GM12873 (cell line): Measurements from ENCODE around the gene HSD11B2.

Source experiments
- TF ChIP-seq, protein P1 (sequence below): IDR thresholded peaks from 2 replicates; pipeline ENCODE4 v1.5.1; 2012; ENCODE audit warnings: low read depth, mild to moderate bottlenecking, moderate library complexity, low read length, control low read depth; ENCODE audit not compliant: insufficient read depth; ENCODE audit errors: missing control alignments

HSD11B2 gene

DNA sequence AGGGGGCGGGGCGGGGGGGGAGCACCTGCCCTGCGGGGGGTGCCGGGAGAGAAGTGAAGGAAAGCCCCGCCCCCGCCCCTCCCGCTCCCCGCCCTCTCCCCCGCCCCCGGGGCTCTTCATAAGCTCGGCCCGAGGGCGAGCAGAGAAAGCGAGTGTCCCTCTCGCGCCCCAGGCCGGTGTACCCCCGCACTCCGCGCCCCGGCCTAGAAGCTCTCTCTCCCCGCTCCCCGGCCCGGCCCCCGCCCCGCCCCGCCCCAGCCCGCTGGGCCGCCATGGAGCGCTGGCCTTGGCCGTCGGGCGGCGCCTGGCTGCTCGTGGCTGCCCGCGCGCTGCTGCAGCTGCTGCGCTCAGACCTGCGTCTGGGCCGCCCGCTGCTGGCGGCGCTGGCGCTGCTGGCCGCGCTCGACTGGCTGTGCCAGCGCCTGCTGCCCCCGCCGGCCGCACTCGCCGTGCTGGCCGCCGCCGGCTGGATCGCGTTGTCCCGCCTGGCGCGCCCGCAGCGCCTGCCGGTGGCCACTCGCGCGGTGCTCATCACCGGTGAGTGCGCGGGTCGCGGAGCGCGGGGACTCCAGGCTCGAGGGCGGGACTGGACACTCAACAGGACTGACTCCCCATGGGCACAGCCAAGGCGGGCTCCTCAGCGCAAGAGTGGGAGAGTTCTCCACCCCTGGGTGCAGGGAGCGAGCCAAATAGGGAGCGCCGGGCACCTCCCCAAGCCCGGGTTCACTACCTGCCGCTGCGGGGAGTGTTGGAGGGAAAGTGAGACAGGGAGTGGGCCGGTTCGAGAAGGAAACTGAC lies at the start of gene HSD11B2:
HSD11B2 (plus strand) TSS at position 145 of the 798 bp plus-strand sequence; CDS start at position 273, 128 bp downstream.
- TF ChIP-seq, protein P1, sequence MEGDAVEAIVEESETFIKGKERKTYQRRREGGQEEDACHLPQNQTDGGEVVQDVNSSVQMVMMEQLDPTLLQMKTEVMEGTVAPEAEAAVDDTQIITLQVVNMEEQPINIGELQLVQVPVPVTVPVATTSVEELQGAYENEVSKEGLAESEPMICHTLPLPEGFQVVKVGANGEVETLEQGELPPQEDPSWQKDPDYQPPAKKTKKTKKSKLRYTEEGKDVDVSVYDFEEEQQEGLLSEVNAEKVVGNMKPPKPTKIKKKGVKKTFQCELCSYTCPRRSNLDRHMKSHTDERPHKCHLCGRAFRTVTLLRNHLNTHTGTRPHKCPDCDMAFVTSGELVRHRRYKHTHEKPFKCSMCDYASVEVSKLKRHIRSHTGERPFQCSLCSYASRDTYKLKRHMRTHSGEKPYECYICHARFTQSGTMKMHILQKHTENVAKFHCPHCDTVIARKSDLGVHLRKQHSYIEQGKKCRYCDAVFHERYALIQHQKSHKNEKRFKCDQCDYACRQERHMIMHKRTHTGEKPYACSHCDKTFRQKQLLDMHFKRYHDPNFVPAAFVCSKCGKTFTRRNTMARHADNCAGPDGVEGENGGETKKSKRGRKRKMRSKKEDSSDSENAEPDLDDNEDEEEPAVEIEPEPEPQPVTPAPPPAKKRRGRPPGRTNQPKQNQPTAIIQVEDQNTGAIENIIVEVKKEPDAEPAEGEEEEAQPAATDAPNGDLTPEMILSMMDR: no peak

GRCh38 chr16:67383284-67383683 lies 47.6 kb upstream of the HSD11B2 start:
- TF ChIP-seq, protein P1: no peak

DNA sequence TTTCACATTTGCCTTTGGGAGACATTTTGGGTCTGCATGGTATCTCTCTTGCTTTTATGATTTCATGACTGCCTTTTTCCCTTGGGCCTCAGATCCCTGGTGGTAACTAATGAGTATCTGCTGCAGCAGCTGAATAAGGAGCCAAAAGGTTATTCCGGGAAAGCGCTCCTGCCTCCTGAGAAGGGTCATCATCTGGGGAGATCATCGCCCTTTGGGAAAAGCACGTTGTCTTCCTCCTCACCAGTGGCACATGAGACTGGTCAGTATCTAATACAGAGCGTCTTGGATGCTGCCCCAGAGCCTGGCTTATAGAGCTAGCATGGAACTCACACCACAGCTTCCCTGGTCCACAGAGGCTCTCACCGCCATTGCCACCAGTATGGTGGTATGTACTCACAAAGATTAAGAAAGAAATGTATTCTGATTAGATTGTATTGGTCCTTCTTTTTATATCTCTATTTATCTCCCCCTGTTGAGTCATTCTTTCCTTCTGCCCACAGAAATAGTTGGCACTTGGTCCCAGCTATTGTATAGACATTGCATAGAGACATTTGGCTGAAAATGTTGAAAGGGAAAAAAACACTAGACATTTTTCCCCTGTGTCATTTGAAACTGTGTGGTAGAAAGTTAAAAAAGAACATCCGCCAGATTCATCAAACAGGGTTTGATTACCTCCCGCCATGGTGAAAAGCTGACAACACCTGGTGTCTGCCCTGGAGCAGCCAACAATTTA lies 46.0 kb upstream of the HSD11B2 start:
- TF ChIP-seq, protein P1: no peak

DNA sequence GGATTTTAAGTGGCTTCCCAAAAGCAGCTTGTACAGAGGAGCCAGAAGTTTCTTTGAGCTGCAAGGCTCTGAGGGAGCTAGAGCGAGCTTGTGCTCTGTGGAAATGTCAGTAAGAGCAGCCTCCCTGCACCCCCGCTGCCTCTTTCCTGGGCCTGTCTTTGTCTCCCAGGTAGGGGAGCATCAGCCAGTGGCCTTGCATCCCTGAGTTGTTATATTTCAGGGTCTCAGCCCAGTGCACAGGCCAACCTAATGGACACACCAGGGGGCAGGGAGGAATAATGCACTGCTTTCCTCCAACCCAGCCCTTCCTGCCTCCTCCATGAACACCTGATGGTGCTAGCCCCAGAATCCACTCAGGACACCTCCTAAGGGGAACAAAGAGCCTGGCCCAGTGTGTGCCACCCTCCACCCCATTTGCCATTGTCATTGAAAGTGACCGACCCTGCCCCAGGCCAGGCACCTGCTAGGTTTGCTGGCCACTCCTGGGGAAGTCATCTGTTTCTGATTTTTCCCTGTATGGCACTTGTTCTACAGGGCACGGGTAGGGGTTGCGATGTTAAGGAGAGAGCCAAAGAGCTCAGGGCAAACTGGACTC lies 44.0 kb upstream of the HSD11B2 start:
- TF ChIP-seq, protein P1: no peak

DNA sequence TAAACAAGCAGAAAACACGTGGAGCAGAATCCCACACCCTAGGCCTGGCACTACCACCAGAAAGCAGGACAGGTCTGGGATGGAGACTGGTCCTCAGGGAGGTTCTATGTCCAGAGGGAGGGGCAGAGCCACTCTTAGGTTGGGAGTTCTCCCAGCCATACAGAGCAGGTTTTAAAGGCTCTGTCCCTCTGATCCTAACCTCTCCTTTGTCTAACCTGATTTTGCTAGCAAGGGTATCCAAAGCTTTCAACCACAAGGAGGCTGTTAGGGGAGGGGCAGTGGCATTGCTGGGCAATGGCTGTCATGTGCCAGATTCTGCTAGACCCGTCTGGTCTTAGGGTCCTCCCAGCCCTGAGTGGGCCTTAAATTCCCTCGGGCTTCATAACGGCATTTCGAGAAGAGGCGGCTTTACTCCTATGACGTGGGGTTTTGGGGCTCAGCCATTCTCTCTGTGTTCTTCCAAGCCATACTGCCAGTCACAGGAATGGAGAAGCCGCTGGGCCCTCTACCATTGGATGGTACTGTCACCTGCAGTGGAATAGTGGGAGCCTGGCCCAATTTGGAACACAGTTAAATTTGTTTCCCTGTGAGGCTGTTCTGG lies 43.3 kb upstream of the HSD11B2 start:
- TF ChIP-seq, protein P1: no peak

DNA sequence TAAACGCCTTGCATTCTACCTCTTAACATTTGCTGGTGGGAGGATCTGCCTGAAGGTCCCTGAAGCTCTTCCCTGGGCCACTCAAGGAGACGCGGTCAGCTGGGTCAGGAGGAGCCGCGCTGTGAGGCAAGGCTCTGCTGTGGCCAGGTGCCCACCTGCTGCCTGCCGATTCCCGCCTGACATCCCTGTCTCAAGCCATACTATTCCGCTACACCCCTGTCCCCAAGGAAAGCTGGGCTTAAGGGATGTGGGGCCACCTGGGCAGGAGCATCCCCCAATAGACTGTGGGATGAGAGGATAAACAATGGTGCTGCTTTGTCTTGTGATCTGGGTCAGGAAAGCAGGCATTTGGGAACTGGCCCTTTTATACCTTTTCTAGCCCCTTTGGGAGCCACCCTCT lies 42.7 kb upstream of the HSD11B2 start:
- TF ChIP-seq, protein P1: no peak

GRCh38 chr16:67388591-67388990 lies 42.3 kb upstream of the HSD11B2 start:
- TF ChIP-seq, protein P1: no peak
